H4 (cell line): ENCODE measurements around the gene RAX. TPM values are rescaled to one million over a fixed set of nuclear protein-coding genes. Genes with fewer than 3 reads are reported as not detected.

Experiments
- total RNA-seq: library from RNA; depleted of rRNA; stranded (reverse); fragments of >200 nt; shearing (Covaris generic); gene quantifications from 2 replicates; pipeline ENCODE4 v1.2.3, GENCODE V29; 2014; rRNA removed

RAX gene
- total RNA-seq, 1 experiment from 2014 or later = not detected

Other genes with a start within 250 kb of the RAX start
- gene SEC11C, start 133.6 kb downstream of the RAX start, total RNA-seq = 36.9 and 50.9 TPM in 2 replicates
- not detected in 2 replicates for gene GRP, start 53.3 kb downstream of the RAX start, total RNA-seq
- gene CPLX4, start 45.2 kb upstream of the RAX start, total RNA-seq = not detected in 2 replicates
- gene LMAN1, start 85.8 kb upstream of the RAX start, total RNA-seq = 137 and 169 TPM in 2 replicates